HL-60/S4 (cell line): ENCODE measurements around the gene TRIM5.
"Not testable (repeated sequence)": the region's sequence is repeated elsewhere in the genome, so short reads cannot be mapped to it uniquely, and the experiment has no call there.

Source experiments
- in situ Hi-C: fragments of 300-500 bp; cut with MboI; formaldehyde crosslinking; loops from 2 replicates; pipeline ENCODE4 v1.14.3; 2022; ENCODE audit warnings: low sequenced_read_pairs

TRIM5 gene

GRCh38 chr11:5684646-5685362 lies at the start of gene TRIM5:
Gene TRIM5 (minus strand): TSS chr11:5685074. CDS start chr11:5680177, 4,897 bp downstream.
- in situ Hi-C loops: no loop called here

DNA sequence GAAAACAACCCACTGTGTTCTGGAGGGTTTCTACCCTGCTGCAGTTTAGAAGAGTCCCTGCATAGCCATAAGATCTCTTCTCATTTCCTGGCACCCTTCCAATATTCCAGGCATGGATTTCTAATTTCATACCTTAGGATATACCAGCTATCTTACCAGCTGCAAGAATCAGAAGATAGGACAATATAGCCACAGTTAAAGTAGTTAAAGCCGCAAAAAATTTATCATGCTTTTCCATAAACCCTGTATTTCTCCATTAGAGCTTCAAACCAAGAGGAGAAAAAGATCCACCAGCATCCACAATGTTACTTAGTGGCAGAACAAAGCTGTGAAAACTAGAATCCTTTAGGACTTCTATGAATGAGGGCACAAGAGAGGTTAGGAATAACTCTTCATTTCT lies 42.8 kb upstream of the TRIM5 start:
- in situ Hi-C loops: no loop called here

- in situ Hi-C loops: no loop called here
Observed at GRCh38 chr11:5726351-5726750, 41.5 kb upstream of the TRIM5 start.

DNA sequence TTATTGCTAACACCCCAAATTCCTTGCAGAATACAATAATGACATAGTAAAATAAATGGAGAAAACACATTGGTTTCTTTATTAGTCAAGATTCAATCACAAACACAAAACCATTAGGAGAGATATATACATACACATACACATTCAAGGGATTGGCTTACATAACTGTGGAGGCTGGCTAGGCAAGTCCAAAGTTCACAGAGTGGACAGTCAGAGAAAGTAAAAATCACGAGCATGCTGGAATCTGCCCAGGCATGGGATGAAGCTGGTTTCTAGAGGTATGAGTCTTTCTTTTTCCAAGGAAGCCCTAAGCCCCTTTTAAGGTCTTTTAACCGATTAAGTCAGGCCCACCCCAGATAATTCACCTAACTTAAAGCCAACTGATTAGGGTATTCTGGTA lies 37.7 kb upstream of the TRIM5 start:
- in situ Hi-C loops: no loop called here

- in situ Hi-C loops: no loop called here
Observed at GRCh38 chr11:5719703-5720495, 35.0 kb upstream of the TRIM5 start.

DNA sequence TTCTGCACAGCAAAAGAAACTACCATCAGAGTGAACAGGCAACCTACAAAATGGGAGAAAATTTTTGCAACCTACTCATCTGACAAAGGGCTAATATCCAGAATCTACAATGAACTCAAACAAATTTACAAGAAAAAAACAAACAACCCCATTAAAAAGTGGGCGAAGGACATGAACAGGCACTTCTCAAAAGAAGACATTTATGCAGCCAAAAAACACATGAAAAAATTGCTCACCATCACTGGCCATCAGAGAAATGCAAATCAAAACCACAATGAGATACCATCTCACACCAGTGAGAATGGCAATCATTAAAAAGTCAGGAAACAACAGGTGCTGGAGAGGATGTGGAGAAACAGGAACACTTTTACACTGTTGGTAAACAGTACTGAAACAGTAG lies 31.6 kb upstream of the TRIM5 start:
- in situ Hi-C loops: not testable (repeated sequence)

DNA sequence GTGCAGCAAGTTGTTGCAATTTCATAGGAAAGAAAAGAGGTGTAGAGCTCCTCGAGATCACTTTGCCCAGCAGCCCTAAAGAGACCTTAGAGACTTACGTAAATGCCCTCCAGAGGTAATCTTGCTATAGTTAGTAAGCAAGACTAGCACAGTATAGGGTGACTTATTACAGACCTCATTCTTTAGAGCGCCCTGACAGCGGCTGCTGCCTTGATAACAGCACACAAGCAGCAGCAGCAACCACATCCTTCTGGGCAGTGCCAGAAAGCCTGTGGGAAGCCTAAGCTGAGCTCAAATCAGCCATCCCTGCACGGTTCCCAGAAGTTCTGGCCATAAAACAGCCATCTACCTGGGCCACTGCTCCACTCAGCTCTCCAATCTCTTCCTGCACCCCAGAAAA lies 28.8 kb upstream of the TRIM5 start:
- in situ Hi-C loops: no loop called here

- in situ Hi-C loops: no loop called here
Observed at GRCh38 chr11:5712507-5712906, 27.6 kb upstream of the TRIM5 start.

DNA sequence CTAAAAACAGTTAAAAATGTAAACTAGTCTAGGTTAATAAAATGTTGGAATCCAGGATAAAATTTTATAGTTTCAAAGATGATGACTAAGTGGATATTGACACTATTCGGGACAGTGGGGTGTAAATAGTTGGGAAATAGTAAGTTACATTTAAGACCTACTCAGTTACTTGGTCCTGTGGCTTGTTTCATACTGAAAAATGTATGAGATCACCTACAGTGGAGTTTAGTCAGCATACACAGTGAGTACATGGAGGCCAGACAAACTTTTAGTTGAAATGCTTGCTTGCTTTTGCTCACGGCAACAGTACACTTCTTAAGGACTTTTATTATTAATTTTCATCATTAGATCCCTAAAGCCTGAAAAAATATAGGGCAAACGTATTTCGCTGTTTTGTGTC lies 20.8 kb upstream of the TRIM5 start:
- in situ Hi-C loops: no loop called here

- in situ Hi-C loops: no loop called here
Observed at GRCh38 chr11:5703741-5704536, 19.1 kb upstream of the TRIM5 start.

DNA sequence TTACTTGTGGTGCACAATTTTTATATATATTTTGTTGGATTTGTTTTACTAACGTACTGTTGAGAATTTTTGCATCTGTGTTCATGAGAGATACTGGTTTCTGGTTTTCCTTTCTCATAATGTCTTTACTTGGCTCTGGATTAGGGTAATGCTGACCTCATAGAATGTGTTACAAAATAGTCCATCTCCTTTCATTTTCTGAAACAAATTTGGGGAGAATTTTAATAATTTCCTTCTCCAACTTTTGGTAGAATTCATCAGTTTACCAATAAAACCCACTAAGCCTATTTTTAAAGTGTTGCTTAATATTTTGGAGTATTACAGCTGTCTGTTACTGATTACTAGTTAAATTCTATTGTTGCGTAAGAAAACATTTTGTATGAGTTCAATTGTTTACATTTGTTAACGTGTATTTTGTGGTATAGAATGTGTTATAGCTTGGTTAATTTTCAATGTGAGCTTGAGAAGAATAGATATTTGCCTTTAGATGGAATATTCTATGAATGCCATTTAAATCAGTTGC lies 16.2 kb upstream of the TRIM5 start:
- in situ Hi-C loops: no loop called here

DNA sequence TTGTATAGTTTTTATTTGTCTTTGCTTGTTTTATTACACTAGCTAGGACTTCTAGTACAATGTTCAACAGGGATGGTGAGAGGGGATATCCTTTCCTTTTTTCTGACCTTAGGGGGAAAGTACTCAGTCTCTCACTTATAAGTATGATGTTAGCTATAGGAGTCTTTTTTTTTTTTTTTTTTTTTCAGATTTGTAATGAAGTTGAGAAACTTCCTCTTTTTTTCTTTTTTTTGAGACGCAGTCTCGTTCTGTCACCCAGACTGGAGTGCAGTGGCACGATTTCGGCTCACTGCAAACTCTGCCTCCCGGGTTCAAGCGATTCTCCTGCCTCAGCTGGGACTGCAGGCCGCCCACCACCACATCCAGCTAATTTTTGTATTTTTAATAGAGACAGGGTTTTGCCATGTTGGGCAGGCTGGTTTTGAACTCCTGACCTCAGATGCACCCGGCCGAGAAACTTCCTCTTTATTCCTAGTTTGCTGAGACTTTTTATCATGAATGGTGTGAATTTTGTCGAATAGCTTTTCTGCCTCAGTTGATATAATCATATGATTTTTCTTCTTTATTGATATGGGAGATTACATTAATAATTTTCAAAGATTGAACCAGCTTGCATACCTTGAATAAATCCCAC lies 15.7 kb upstream of the TRIM5 start:
- in situ Hi-C loops: no loop called here

DNA sequence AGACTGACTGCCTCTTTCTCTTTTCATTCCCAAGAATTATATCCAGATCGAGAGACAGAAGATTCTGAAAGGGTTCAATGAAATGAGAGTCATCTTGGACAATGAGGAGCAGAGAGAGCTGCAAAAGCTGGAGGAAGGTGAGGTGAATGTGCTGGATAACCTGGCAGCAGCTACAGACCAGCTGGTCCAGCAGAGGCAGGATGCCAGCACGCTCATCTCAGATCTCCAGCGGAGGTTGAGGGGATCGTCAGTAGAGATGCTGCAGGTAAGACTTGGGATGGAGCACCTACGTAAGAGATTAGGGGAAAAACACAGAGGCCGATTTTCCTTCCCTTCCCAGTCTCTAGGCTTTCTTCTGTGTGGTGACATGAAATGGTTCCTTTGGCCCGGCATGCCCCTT lies 13.4 kb upstream of the TRIM5 start:
- in situ Hi-C loops: no loop called here

DNA sequence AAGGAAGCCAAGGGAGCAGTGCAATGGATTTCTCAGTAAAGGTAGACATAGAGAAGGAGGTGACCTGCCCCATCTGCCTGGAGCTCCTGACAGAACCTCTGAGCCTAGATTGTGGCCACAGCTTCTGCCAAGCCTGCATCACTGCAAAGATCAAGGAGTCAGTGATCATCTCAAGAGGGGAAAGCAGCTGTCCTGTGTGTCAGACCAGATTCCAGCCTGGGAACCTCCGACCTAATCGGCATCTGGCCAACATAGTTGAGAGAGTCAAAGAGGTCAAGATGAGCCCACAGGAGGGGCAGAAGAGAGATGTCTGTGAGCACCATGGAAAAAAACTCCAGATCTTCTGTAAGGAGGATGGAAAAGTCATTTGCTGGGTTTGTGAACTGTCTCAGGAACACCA lies 11.3 kb upstream of the TRIM5 start:
- in situ Hi-C loops: no loop called here

- in situ Hi-C loops: no loop called here
Observed at GRCh38 chr11:5695580-5695979, 10.7 kb upstream of the TRIM5 start.

GRCh38 chr11:5694642-5695041 lies 9.8 kb upstream of the TRIM5 start:
- in situ Hi-C loops: no loop called here

- in situ Hi-C loops: no loop called here
Observed at GRCh38 chr11:5691964-5692361, 7.1 kb upstream of the TRIM5 start.

GRCh38 chr11:5691238-5691963 lies 6.5 kb upstream of the TRIM5 start:
- in situ Hi-C loops: not testable (repeated sequence)

GRCh38 chr11:5690736-5691135 lies 5.9 kb upstream of the TRIM5 start:
- in situ Hi-C loops: no loop called here

DNA sequence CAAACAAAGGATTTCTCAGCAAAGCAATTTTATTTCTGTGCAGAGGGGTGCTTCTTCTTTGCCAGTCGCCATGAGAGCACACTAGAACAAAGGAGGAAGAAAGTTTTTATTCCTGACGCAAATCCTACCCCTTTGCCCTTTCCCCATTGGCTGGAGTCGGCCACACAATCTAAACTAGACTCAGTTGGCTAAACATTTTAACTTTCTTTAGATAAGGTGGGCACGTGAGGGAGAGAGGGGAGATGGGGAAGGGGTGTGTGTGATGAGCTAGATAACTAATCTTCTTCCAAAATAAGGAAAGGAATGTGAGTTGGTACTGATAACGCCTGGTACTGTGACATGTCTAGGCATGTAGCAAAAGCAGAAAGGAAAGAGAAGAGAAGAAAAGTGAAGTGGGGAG lies 5.3 kb upstream of the TRIM5 start:
- in situ Hi-C loops: no loop called here
